ENCODE measurements around the gene PROX1.

PROX1 gene

DNA sequence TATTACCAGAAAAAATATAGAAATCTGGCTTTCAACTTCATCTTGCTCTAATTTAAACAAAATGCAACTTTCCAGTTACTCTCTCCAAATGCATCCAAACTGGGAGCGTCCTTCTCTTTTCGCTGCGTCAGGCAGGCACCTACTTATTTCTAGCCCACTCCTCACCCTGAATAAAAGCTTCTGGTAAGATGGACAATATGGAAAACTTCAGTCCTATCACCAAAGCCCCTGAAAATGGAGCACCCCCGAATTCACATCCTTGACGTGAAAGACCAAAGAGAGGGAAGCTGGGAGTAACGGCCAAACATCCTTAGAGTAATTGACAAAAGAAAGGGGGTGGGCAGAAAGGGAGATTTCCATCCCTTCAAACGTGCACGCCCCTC is 5.5 kb upstream of the PROX1 start:
- no peak for DNase-seq

GRCh38 chr1:213982672-213983492 is 4.9 kb upstream of the PROX1 start:
- DNase-seq = no peak

GRCh38 chr1:213983493-213984386 is 4.0 kb upstream of the PROX1 start:
- DNase-seq = no peak

GRCh38 chr1:213984387-213985208 is 3.2 kb upstream of the PROX1 start:
- DNase-seq = no peak

DNA sequence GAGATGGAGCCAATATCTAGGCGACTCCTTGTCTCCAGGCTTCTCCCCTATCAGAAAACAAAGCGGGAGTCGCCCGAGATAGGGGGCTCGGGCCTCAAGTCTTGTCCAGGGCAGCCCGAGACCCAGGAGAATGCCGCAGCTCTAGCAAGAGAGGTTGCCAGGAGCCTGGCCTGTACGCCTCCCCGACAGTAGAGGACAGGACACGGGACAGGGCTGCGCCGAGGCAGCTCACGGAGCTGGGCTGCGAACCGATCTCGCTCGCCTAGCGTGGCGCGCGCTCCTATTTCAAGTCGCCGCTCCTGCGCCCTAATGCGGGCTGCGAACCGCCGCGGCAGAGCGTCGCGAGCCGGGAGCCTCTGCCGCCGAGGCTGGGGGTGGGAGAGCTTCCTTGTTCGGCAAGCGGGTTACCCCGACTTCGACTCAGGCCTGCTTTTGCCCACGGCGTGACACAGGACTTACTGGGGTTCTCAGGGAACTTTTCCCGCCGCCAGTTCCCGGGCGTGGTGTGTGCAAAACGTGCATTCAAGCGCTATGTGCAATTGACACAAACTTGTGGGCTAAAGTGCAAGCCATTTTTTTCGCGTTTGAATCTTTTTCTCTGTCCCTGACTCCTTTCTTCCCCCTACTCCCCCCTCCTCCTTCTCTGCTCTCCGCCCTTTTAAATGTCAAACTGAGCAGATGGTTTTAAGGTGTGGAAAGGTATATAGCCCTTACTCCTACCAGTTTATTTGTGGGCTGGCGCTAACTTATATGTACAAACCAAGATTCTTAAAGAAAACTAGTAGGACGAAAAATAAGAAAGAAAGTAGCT is 2.4 kb upstream of the PROX1 start:
- DNase-seq = no peak

DNA sequence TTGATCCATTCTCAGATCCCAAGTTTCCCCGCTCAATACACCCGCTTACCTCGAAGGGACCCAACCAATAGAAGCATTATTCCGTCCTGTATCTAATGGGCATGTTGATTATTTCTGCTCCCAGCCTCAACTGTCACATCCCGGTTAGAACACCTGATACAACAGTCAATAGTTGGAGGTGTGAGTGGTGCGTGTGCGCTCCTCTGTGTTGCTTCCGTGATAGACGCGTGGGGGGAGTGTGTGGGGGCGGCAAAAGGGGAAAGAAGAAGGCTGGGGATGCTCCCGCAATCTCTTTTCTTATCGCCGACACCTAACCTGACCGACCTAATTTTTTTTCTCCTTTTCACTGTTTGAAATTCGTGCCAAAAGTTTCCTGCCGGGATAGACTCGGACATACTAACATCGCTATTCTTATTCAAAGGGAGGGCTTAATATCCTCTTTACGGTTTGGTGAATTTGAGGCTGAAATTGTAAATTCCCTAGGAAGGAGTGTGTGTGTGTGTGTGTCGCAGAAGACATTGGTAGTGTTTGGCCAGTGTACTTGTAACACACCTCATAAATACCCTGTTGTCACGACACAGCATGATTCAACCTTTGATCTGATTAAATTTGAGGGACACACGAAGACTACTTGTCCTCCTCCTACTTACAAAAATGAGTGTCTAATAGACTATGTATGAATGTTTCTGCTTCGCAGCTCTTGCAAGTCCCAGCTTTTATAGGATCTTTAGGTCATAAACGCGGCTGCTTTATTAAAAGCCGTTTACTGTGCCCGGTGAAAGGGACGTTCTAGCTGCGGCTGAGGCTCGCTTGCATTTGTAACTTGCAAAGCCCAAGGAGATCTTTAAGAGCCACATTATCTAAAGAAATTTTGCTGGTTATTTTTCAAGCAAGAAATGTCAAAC is 1.5 kb upstream of the PROX1 start:
- no peak for DNase-seq

GRCh38 chr1:213986925-213987250 is 885 bp upstream of the PROX1 start:
- no peak for DNase-seq

DNA sequence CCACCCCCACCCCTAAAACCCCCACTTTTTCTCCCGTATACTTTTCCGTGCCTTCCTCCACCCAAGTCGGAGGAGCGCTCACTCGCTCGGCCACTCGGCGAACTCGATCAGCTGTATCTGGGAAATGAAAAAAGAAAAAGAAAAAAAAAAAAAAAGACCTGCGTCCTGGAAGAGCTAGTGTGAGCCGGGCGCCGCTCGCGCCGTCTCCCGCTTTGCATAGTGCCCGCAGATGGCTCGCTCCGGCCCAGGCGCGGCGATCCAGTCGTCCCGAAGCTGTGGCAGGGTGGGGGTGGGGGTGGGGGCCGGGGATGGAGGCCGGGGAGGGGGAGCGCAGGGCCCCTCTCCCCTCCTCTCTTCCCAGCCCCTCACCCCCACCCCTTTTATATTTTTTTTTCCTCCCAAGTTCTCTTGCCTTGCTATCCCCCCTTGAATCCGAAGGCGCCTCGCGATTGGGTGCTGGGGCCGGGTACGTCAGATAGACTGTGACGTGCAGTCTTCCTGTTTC is 299 bp upstream of the PROX1 start:
- DNase-seq = no peak

DNA sequence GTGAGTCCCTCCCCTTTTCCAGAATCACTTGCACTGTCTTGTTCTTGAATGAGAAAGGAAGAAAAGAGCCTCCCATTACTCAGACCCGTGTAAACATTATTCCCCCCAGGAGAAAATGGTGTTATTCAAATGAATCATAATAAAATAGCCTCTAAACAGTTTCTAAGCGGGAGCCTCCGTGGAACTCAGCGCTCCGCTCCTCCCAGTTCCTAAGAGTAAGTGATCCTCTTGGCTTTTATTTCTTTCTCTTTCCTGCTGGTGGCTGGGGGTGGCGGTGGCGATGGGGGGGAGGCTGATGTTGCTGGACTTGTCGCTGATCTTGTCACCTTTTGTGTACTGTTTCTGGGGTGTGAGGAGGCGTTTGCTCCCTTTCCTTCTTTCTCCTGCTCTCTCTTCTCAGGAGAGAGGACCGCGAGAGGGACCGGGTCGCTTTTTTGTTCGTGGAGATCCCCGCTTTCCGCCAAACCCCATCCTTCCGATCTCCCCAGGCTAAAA is 781 bp downstream of the PROX1 start:
- DNase-seq = no peak

DNA sequence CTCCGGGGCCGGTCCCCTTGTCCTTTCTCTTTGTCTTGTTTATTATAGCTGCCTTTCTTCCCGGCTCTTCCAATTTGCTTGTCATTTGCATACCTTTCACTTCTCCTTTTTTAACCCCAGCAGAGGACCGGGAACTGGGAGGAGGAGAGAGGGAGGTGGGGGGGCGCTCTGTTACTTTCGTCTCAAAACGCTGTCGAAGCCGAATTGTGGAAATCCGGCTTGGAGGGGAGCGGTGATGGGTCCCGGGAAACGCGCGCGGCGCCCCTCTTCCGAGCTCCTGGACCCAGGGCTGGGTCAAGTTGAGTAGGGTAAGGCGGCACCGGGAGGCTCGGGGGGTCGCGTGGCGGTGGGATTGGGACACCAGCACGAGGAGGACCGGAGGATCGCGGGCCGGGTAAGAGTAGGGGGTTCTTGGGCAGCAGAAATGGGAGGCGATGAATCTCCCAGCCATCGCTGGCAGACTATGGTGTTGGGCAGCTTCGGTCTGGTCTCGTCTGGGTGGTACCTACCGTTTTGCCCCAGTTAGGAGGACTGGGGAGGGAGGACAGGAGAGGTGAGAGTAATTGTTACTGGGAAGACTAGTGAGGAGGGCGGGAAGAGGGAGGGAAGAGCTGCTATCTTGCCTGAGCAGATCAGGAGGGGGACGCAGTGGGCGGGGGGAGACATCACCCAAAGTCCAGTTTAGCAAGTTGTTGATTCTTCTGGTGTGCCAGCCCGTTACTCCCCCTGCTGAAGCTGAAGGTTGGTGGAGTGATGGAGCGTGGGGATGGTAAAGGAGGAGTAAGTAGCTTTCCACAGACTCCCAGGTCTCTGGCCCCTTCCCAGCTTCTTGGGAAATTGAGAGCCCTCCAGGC is 1.5 kb downstream of the PROX1 start:
- no peak for DNase-seq

DNA sequence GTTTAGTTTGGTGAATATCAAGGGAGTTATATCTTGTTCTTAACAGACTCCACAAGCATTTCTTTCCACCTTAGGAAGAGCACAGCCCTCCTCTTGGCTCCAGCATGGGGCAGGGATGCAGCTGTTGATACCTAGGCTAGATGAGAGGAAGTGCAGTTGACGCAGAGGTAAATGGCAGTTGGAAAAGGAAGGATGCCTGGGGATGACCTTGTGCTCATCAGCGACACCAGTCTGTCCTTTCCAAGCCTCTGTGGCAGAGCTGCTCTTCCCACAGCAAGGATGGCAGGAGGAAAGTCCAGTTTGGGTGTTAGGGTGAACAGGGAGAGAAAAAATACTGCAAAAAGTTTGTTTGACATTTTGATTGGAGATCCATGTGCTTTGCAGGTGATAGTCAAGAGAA is 6.2 kb downstream of the PROX1 start:
- DNase-seq = no peak

DNA sequence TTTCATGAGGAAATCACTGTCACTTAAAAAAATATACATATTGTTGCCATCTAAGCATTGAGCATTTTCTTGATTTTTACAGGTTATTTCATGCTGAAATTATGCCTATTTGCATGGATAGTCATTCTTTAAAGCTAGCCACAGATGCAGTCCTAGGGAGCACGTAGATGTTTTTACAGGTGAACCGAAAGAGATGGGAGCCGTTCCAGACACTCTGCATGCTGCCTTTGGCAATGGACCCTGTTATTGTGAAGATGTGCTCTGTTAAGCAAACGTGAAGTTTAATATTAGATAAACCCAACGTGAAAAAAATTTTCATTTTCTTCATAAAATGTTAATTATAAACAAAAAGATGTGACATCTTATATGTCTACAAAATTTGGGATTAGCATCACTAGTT is 7.1 kb downstream of the PROX1 start:
- DNase-seq = no peak

DNA sequence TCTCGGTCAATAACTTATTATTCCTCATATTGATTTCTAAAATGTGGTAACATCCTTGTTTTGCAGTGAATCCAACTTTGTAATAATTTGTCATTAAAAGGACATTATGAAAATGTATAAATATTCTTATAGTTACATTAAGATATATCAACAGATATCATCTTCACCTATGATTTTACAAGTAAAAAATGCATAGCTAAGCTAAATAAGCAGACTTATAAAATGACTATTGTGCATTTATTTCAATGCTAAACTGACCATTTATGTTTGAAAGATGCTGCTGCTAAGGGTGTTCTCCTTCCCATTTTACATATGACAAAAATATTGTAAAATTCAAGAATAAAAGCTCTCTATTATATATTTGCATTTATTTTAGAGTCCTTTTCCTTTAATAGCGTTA is 7.8 kb downstream of the PROX1 start:
- no peak for DNase-seq

DNA sequence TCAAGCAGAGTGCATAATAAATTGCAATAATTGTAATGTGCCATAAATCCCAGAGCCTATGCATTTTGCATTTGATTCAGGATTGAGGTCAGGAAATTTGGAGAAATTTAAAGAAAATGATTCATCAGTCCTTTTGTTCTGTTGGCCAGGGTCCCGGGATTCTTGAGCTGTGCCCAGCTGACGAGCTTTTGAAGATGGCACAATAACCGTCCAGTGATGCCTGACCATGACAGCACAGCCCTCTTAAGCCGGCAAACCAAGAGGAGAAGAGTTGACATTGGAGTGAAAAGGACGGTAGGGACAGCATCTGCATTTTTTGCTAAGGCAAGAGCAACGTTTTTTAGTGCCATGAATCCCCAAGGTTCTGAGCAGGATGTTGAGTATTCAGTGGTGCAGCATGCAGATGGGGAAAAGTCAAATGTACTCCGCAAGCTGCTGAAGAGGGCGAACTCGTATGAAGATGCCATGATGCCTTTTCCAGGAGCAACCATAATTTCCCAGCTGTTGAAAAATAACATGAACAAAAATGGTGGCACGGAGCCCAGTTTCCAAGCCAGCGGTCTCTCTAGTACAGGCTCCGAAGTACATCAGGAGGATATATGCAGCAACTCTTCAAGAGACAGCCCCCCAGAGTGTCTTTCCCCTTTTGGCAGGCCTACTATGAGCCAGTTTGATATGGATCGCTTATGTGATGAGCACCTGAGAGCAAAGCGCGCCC is 8.7 kb downstream of the PROX1 start:
- no peak for DNase-seq

GRCh38 chr1:213997038-213997771 is 9.4 kb downstream of the PROX1 start:
- no peak for DNase-seq

GRCh38 chr1:213997772-213998107 is 10.0 kb downstream of the PROX1 start:
- DNase-seq = no peak

DNA sequence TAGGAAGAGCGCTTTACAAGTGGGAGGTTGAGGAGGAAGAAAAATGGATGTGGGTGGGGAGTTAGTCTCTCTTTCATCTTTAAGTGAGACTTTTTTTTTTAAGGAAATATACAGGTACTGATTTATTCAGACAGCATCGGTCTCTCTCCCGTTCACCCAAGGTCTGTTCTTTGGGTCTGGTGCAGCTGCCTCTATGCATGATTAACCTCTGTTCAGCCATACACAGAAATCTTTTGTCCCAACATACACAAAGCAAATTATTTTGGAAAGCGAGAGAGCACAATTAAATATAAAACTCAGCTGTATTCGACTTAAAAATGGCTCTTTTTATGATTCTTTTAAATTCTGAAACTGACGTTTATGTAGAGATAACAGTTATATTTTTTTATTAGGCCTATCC is 11.0 kb downstream of the PROX1 start:
- no peak for DNase-seq

DNA sequence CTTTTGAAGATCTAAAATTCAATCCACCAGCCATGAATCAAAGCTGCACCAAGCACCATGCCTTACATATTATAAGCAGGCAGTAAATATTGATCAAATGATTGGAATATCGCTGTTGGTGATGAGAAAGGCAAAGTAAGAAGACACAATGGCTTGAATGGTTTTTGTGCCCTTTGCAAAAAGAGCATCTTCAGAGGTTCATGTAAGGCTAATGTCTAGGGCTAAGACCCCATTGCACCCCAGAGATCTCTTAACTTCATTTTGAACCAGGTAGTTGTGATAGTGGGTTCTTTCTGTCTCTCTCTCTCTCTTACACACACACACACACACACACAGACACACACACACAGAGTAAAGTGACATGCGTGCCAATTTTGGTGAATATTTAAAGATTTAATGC is 12.0 kb downstream of the PROX1 start:
- no peak for DNase-seq

DNA sequence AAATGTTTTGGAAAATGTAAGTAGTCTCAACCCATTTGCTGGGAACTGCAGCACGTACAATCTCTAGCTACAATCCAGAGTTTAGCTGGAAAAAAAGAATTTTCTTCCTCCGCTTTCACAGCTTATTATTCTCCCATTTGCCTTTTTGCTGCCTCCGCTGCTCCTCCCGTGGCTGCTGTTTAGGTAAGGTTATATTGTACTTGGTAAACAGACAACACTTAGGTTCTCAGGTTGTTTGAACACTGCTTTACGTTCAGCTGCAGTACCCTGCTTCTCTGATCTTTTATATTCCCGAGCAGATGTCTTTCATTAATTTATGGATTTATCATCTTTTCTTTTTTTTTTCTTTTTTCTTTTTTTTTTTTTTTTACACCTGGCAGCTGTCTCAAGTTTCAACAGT is 14.3 kb downstream of the PROX1 start:
- DNase-seq = no peak
